Measurements from ENCODE around the gene NDST3. TPM values are rescaled to one million over a fixed set of nuclear protein-coding genes. Genes with fewer than 3 reads are reported as not detected.

The NDST3 gene
- total RNA-seq, 1 experiment from 2014 or later = 0.04 TPM

DNA sequence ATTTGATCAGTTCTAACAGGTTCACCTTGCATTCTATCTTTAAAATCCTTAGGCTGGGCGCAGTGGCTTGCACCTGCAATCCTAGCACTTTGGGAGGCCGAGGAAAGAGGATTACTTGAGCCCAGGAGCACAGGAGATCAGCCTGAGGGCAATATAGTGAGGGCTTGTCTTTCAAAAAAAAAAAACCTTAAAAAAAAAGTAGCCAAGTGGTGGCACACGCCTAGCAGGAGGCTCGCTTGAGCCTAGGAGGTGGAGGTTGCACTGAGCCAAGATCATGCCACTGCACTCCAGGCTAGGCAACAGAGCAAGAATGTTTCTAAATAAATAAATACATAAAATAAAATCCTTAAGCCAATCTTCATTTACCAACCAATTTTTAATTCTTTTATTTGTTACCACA is 243.0 kb downstream of the NDST3 start:
- Histone ChIP-seq H2AFZ (ENCODE audit: low read length) (no peak overlapping the region), H3K27ac (ENCODE audit: low read length) (no peak overlapping the region), H3K79me2 (ENCODE audit: low read length) (peaks cover 21% of the 10 kb centered on the region), H3K4me3 (ENCODE audit: low read length) (peak overlapping the region; percentile 100), H3K27me3 (ENCODE audit: low read length) (no peaks in the 10 kb centered on the region), H3K36me3 (ENCODE audit: low read depth, low read length) (peaks cover 27% of the 10 kb centered on the region), H3K9ac (ENCODE audit: low read length) (no peak overlapping the region), H3K4me1 (ENCODE audit: insufficient read depth, low read length) (peaks cover 15% of the 10 kb centered on the region), H3K9me2 (replicated peaks; ENCODE audit: low read length) (no peaks in the 10 kb centered on the region), H3K4me2 (ENCODE audit: low read length) (peak overlapping the region; percentile 96), H4K20me1 (ENCODE audit: low read length) (peaks cover 27% of the 10 kb centered on the region), H3K9me3 (ENCODE audit: low read length) (no peaks in the 10 kb centered on the region), H3F3A (ENCODE audit: low read length, unreplicated experiment) (peaks cover 24% of the 10 kb centered on the region)
- CTCF ChIA-PET = no interaction called here
- ATAC-seq (no peak), DNase-seq (no peak)
- POLR2A ChIA-PET (ENCODE audit: unreplicated experiment) = no interaction called here
- intact Hi-C loops (cut with micrococcal nuclease) = loop anchor here (10.0 kb wide), 1 partner anchor 1142 kb away; no protein-coding TSS in a partner anchor
- BruUV-seq (replicated peaks) = no TSS peak
- no peak for TF ChIP-seq EZH2phosphoT487 (IDR thresholded peaks at IDR 0.05; ENCODE audit: borderline replicate concordance, low read length)
- TF ChIP-seq EZH2 (IDR thresholded peaks at IDR 0.05; ENCODE audit: low read length, unreplicated experiment) = no peak
- TF ChIP-seq, protein P1, sequence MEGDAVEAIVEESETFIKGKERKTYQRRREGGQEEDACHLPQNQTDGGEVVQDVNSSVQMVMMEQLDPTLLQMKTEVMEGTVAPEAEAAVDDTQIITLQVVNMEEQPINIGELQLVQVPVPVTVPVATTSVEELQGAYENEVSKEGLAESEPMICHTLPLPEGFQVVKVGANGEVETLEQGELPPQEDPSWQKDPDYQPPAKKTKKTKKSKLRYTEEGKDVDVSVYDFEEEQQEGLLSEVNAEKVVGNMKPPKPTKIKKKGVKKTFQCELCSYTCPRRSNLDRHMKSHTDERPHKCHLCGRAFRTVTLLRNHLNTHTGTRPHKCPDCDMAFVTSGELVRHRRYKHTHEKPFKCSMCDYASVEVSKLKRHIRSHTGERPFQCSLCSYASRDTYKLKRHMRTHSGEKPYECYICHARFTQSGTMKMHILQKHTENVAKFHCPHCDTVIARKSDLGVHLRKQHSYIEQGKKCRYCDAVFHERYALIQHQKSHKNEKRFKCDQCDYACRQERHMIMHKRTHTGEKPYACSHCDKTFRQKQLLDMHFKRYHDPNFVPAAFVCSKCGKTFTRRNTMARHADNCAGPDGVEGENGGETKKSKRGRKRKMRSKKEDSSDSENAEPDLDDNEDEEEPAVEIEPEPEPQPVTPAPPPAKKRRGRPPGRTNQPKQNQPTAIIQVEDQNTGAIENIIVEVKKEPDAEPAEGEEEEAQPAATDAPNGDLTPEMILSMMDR (conservative IDR thresholded peaks at IDR 0.05; ENCODE audit: low read depth, low read length) = no peak

DNA sequence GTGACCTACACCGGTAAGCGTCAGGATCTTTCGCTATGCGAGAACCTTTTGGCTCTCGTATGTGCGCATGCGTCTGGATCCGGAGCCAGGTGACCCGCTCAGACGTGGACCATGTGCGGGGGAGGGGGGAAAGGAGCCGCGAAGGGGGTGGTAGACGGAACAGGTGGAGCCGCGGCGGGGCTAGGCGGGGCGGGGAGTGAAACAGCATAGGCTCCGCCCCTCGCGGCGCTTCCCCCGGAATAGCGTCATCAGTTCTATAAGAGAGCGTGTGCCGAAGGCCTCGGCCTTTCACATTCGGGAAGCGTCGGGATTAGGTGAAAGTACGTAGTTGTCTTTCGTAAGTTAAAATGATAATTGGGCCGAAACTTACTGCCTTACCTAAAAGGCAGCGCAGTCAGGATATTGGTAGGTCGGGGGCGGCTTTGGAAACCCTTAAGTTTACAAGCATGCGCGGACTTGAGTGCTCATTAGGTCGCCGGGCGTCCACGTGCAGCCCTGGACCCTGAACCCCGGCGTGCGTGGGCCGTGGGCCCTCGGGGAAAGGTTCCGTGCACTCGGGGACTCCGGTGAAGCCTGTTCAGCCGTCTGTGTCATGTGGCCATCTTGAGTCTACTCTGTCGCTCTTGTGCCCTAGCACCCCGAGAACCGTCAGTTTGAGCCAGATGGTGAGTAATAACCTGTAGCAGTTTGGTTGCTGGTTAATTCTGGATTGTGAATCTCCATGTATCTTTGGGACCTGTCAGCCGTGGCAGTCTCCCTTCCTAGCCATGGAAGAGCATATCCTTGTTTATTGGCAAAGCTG is 244.4 kb downstream of the NDST3 start:
- H3K9me2 ChIP-seq (replicated peaks; ENCODE audit: low read length) = no peaks in the 10 kb centered on the region
- intact Hi-C loops (cut with micrococcal nuclease) = loop anchor here (10.0 kb wide), 1 partner anchor 1144 kb away; no protein-coding TSS in a partner anchor
- peak; percentile 92 for DNase-seq
- peak; percentile 85 for ATAC-seq
- peak overlapping the region; percentile 100 for H3K9ac ChIP-seq (ENCODE audit: low read length)
- peak overlapping the region; percentile 96 for H3K4me2 ChIP-seq (ENCODE audit: low read length)
- no TSS peak for BruUV-seq (replicated peaks)
- H3K27me3 ChIP-seq (ENCODE audit: low read length) = no peaks in the 10 kb centered on the region
- CTCF ChIA-PET = no interaction called here
- H2AFZ ChIP-seq (ENCODE audit: low read length) = peak overlapping the region; percentile 84
- peak overlapping the region; percentile 100 for H3K4me3 ChIP-seq (ENCODE audit: low read length)
- H3K9me3 ChIP-seq (ENCODE audit: low read length) = no peaks in the 10 kb centered on the region
- peaks cover 15% of the 10 kb centered on the region for H3K4me1 ChIP-seq (ENCODE audit: insufficient read depth, low read length)
- peaks cover 27% of the 10 kb centered on the region for H3K36me3 ChIP-seq (ENCODE audit: low read depth, low read length)
- TF ChIP-seq, protein P1 (conservative IDR thresholded peaks at IDR 0.05; ENCODE audit: low read depth, low read length) = no peak
- TF ChIP-seq EZH2 (IDR thresholded peaks at IDR 0.05; ENCODE audit: low read length, unreplicated experiment) = no peak
- TF ChIP-seq EZH2phosphoT487 (IDR thresholded peaks at IDR 0.05; ENCODE audit: borderline replicate concordance, low read length) = no peak
- peak overlapping the region; percentile 77 for H3K27ac ChIP-seq (ENCODE audit: low read length)
- peaks cover 31% of the 10 kb centered on the region for H4K20me1 ChIP-seq (ENCODE audit: low read length)
- H3K79me2 ChIP-seq (ENCODE audit: low read length) = peaks cover 21% of the 10 kb centered on the region
- POLR2A ChIA-PET (ENCODE audit: unreplicated experiment) = no interaction called here
- peaks cover 24% of the 10 kb centered on the region for H3F3A ChIP-seq (ENCODE audit: low read length, unreplicated experiment)

DNA sequence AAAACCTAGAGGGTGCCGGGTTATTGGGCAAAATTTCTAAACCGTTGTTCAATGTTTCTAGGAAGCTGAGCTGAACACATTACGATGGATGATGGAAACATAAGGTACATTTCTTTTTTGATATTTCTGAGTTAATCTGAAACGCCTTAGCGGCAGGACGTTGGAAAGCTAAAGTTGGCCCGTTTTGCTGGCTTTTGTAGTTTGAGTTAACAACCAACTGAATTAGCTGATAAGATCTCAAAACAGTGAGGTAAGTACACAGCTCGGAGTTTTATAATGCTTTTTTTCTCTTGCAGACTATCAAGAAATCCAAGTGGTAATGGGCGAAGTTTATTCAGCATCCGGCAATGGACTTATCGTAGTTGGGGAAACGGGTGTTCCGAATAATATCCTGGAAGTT is 245.0 kb downstream of the NDST3 start:
- ATAC-seq = no peak
- no peak for DNase-seq
- Histone ChIP-seq H3K36me3 (ENCODE audit: low read depth, low read length) (peaks cover 27% of the 10 kb centered on the region), H3K4me1 (ENCODE audit: insufficient read depth, low read length) (peaks cover 15% of the 10 kb centered on the region), H4K20me1 (ENCODE audit: low read length) (peaks cover 31% of the 10 kb centered on the region), H3K9me3 (ENCODE audit: low read length) (no peaks in the 10 kb centered on the region), H3F3A (ENCODE audit: low read length, unreplicated experiment) (peaks cover 24% of the 10 kb centered on the region), H3K79me2 (ENCODE audit: low read length) (peaks cover 21% of the 10 kb centered on the region), H3K4me2 (ENCODE audit: low read length) (peak overlapping the region; percentile 96), H3K9me2 (replicated peaks; ENCODE audit: low read length) (no peaks in the 10 kb centered on the region), H3K9ac (ENCODE audit: low read length) (peak overlapping the region; percentile 100), H3K27ac (ENCODE audit: low read length) (peak overlapping the region; percentile 77), H3K27me3 (ENCODE audit: low read length) (no peaks in the 10 kb centered on the region), H2AFZ (ENCODE audit: low read length) (no peak overlapping the region), H3K4me3 (ENCODE audit: low read length) (peak overlapping the region; percentile 100)
- BruUV-seq (replicated peaks) = no TSS peak
- CTCF ChIA-PET = no interaction called here
- intact Hi-C loops (cut with micrococcal nuclease) = loop anchor here (10.0 kb wide), 1 partner anchor 1145 kb away; no protein-coding TSS in a partner anchor
- TF ChIP-seq EZH2phosphoT487 (IDR thresholded peaks at IDR 0.05; ENCODE audit: borderline replicate concordance, low read length) = no peak
- TF ChIP-seq, protein P1 (conservative IDR thresholded peaks at IDR 0.05; ENCODE audit: low read depth, low read length) = no peak
- TF ChIP-seq EZH2 (IDR thresholded peaks at IDR 0.05; ENCODE audit: low read length, unreplicated experiment) = no peak
- POLR2A ChIA-PET (ENCODE audit: unreplicated experiment) = no interaction called here
